Measurements from ENCODE around the gene SLC27A2.

SLC27A2 gene

GRCh38 chr15:50244153-50244552, 62.2 kb downstream of the SLC27A2 start:
- DNase-seq (ENCODE audit: extremely low read depth, low read depth): no peak
- TF ChIP-seq CTCF (IDR thresholded peaks at IDR 0.05; ENCODE audit: low read depth, low read length, missing control alignments): no peak
- no peak overlapping the region for H3K4me3 ChIP-seq (replicated peaks; ENCODE audit: low read depth, low read length)

GRCh38 chr15:50244959-50245624, 63.1 kb downstream of the SLC27A2 start:
- H3K4me3 ChIP-seq (replicated peaks; ENCODE audit: low read depth, low read length): no peak overlapping the region

GRCh38 chr15:50246631-50247030, 64.6 kb downstream of the SLC27A2 start:
- no peak overlapping the region for H3K4me3 ChIP-seq (replicated peaks; ENCODE audit: low read depth, low read length)
- DNase-seq (ENCODE audit: extremely low read depth, low read depth): no peak
- TF ChIP-seq CTCF (IDR thresholded peaks at IDR 0.05; ENCODE audit: low read depth, low read length, missing control alignments): no peak

More at GRCh38 chr15:50244959-50245624, 63.1 kb downstream of the SLC27A2 start:
- TF ChIP-seq CTCF (IDR thresholded peaks at IDR 0.05; ENCODE audit: low read depth, low read length, missing control alignments): no peak
- DNase-seq (ENCODE audit: extremely low read depth, low read depth): no peak

- H3K4me3 ChIP-seq (replicated peaks; ENCODE audit: low read depth, low read length): no peak overlapping the region
- DNase-seq (ENCODE audit: extremely low read depth, low read depth): no peak
- no peak for TF ChIP-seq CTCF (IDR thresholded peaks at IDR 0.05; ENCODE audit: low read depth, low read length, missing control alignments)
Observed at GRCh38 chr15:50247819-50248655, 66.0 kb downstream of the SLC27A2 start.

GRCh38 chr15:50248994-50249582, 67.1 kb downstream of the SLC27A2 start:
- H3K4me3 ChIP-seq (replicated peaks; ENCODE audit: low read depth, low read length): no peak overlapping the region
- DNase-seq (ENCODE audit: extremely low read depth, low read depth): no peak
- TF ChIP-seq CTCF (IDR thresholded peaks at IDR 0.05; ENCODE audit: low read depth, low read length, missing control alignments): no peak

- H3K4me3 ChIP-seq (replicated peaks; ENCODE audit: low read depth, low read length): no peak overlapping the region
- no peak for TF ChIP-seq CTCF (IDR thresholded peaks at IDR 0.05; ENCODE audit: low read depth, low read length, missing control alignments)
- DNase-seq (ENCODE audit: extremely low read depth, low read depth): no peak
Observed at GRCh38 chr15:50249704-50250103, 67.7 kb downstream of the SLC27A2 start.

Measured in HFF-Myc (cell line).